Stimulated activated CD4-positive, alpha-beta T cell treated with anti-CD3 and anti-CD28 coated beads, TNF-alpha, amount 100 ng/mL, for 48 hours (primary cell): ENCODE data around the gene NCK2.

ENCODE experiments used
- DNase-seq, 3 donors: peaks; one replicate each; pipeline ENCODE4 v3.0.0-alpha.2; 2020; ENCODE audit warnings: low read depth in 3 of 3

The NCK2 gene

DNA sequence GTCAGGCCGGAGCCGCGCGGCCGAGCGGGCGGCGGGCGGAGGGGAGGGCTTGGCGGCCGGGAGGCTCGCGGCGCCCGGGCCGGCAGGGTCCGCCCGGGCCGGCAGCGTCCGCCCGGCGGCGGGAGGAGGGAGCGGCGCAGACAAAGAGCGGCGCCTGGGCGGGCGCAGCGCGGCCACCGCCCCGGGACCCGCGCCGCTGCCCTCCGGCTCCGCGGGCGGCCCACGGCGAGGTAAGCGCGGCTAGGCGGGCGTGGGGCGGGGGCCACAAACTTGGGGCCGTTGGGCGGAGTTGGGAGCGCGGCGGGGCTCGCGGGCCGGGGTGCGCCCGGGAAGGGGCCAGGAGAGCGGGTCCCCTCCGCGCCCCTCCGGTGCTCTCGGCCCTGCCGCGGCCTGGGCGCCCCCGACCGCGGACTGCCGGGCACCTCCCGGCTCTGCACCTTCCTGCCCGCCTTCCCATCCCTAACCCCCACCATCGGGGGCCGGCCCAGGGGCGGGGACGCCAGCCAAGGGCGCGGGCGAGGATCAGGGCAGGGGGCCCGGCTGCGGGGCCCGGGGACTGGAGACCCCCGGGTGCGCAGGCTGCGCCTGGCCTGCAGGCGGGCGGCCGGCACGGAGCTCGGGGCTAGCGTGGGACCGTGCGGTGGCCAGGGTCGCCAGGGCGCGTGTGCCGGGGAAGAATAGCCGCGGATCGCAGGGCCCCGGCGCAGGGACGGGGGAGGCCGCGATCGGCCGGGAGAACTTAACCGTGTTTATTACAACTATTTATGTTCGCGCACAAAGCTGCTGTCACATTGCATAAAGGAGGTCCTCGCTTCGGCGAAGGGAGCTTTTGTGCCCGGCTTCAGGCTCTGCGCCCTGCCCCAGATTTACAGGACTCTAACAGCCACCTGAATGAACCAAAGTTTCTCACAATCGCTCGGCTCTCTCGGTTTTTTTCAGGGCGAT lies at the start of gene NCK2:
NCK2 (plus strand) TSS at position 4 of the 945 bp plus-strand sequence. CDS start 110,152 bp downstream, outside the sequence.
- no peak for DNase-seq

DNA sequence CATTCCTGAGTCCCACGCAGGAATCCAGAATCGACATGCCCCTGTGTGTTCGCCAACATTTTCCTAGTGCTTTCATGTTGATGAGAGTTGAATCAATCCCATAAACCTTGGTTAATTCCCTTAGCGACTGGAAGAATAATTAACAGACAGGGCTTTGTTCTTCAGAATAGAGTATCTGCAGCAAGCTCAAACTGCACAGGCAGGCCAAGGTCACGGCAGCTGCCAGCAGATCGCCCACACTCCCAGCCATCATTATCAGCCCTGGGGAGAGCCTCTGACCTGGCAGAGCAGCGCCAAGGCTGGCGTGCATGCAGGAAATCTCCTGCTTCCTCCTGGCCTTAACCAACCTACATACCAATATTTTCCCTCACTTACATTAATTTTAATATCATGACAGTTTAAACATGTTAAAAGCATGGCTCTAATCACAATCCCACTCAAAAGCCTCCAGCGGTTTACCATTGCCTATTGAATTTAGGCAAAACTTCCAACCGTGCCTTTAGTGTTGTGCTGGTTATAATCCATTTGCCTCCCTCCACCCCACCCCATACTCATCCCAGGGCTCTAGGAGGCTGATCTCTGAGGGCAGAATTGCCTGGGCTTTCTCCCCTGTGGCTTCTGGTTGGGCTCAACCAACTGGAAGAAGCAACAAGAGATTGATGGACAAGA lies 46.8 kb upstream of the NCK2 start:
- no peak for DNase-seq

DNA sequence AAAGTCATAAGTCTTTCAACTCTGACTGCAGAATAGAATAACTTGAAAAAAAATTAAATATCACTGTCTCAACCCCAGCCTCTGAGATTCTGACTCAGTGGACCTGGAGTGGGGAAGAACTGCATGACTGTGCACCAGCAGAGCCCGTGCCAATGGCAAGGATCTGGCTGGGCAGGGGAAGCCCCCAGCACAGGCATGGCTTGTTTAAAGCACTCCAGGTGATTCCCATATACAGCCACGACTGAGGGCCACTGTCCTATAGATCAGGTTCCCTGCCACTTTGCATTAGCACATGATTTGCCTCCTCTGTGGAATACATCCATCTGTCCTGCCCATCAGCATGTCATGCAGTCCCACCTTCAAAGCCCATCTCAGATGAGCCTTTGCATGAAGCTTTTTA lies 45.9 kb upstream of the NCK2 start:
- no peak for DNase-seq

DNA sequence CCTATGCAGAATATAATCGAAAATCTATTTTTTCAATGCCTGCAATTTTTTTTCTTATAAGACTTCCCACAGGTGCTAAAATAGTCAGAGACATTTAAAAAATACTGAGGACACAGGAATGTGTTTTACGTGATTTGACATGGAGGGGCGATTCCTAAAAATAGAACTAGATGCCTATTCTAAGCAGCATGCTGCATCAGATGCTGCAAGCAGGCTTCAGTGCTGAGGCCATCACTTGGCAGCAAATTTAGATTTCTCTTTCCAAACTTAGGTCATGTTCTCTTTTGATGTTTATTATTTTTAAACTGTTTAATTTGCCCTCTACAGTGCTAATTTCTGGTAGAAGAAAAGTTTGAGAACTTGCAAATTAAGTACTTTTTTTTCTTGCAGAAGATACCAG lies 43.7 kb upstream of the NCK2 start:
- DNase-seq: no peak

DNA sequence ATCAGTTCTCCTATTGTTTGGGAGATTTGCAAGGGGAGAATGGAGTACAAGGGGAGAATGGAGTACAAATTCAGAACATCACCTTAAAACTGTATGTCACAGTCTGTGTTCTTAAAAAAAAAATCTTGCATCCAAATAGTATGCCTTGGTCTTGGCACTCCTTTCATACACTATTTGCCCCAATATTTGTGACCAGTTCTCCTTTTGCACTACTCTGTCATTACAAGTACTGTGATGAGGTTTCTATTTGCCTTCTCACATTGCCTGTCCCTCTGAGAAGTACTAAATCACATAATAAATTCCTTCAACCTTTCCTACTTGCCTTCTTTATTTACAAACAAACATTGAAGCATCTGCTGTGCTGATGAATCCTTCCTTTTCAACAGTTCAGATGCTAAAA lies 36.0 kb upstream of the NCK2 start:
- DNase-seq: no peak

- DNase-seq: no peak
Measured at GRCh38 chr2:105711394-105711793, 33.3 kb upstream of the NCK2 start.

DNA sequence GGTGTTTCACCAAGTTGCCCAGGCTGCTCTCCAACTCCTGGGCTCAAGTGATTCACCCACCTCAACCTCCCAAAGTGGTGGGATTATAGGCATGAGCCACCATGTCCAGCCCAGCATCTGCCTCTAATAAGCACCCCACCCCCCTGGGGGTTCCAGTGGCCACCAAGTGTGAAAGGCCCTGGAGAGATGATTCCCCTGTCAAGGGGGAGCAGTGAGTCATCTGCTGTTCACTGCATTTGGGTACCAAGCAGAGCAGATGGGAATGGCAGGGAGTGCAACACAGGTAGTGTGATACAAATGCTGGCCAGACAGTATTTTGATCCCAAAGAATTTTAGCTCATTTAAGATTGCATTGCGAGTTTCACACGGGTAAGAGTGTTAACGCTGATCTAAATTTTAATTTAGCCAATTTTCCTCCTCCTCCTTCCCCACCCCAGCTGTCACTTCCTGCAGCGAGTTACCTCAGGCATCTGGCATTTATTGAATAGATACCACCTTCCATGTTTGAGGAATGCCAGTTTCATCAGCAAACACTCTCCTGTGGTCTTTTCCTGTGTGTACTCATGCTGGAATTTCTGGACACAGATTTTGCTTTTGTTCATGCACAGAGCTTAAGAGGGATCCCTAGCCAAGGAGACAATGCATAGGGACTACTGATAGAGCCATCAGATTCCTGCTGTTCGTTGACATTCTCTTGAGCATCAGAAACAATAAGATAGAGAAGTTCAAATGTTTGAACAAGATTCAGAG lies 32.4 kb upstream of the NCK2 start:
- no peak for DNase-seq

DNA sequence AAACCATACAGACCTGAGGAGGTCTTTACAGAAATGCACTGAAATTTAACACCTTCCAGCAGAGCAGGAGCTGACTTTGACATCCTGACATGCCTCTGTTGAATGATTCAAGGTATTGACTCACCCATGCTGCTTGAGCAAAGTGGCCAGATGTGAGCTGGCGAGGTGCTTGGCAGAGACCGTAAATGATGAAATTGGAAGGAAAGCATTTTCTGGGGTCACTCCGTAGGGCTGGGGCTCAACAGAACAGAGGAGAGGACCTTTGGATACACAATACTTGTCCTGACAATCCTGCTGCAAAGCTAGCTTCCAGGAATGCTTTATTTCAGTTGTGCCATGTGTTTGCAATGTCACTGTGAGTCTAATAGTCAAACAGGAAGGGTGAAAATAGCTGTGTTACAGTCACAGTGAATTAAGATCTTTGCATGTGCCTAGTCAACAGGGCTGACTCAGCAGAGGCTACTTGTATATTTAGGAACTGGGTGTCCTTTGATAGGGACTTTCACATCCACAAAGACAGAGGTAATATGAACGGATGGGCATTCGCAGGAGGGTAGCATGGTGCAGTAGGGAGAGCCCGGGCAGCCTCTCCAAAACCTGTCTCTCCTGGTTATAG lies 31.6 kb upstream of the NCK2 start:
- DNase-seq: no peak

GRCh38 chr2:105714141-105714540 lies 30.6 kb upstream of the NCK2 start:
- DNase-seq: no peak

DNA sequence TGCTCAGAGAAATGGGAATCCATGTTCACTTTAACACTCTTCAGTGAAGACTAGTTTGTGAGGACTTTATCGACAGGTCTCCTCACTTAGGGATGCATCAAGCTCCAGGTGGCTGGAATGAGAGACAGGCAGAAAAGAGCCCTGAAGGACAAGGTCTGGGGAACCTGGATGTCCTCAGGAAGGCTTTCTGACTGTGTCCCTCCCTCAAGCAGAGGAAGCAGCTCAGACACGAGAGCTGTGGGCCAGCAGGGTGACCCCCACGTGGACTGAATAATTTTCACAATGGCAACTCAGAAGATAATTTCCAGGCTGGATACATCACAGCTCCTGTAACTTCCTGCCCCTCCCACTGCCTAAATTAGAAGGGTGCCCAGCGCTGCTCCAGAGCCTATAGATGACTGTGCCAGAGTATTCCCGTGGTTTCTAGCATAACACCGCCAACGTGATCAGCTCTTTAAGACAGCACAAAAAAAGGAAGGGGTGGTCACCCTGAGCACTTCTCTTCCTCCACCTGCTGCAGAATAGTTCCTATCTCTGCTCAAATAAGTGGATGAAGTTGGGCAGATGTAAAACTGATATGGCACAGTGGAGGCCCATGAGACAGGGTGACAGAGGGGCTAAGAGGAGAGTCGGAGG lies 25.7 kb upstream of the NCK2 start:
- no peak for DNase-seq

DNA sequence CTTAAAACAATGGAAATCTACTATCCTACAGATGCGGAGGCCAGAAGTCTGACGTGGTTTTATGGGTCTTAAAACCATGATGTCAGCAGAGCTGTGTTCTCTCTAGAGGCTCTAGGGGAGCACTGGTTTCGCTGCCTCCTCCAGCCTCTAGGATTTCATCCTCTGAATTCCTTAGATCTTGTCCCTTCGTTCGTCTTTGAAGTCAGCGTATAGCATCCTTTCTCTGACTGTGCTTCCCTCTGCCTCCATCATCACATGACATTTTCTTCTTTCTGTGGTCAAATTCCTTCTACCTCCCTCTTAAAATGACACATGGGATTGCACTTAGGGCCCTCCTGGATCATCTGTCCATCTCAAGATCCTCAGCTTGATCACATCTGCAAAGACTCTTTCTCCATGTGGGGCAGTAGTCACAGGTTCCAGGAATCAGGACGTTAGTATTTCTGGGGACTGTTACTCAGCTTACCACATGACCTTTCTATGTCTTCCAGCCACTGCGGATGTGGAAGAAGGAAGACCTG lies 22.7 kb upstream of the NCK2 start:
- no peak for DNase-seq

DNA sequence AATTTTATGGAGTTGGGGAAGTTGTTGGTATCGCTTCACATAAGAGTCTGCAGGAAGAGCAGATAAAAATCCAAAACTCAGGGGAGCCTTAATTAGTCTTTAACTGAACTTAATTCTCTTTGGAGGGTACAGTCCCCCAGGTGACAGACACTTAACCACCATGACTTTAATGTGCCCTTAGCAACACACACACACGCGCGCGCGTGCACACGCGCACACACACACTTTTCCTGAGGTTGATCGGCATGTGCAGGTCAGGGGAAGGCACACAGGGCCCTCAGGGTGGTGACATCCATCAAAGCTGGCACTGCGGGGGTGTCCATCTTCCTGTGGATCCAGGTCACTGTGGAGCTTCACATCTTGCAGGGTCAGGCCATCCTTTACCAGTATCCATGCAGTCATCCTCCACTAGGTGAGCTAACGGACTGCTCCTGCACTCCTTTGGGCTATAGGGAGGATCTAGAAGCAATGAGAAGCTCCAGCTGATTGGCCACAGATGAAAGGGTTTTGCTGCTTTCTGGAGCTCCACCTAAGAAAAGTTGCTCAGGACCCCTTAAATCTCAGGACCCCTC lies 21.9 kb upstream of the NCK2 start:
- DNase-seq: no peak

- DNase-seq: no peak
Measured at GRCh38 chr2:105723431-105723830, 21.3 kb upstream of the NCK2 start.

- DNase-seq: no peak
Measured at GRCh38 chr2:105725388-105725787, 19.3 kb upstream of the NCK2 start.

DNA sequence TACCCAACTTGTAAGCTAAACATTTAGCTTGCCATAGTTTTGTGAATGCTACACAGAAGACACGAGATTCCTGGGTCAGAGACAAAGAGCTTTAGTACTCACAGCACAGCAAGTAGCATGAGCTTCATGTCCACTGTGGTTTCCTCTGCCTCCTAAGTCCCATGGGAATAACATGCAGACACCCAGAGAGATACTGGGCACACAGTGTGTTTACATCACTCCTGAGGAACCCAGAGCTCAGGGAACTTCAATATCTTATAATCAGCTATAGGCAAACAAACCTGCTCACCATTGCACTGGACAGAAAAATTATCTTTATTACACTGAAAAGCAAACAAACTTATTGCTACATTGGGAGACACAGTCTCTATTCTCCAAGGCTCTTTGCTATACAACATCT lies 14.5 kb upstream of the NCK2 start:
- no peak for DNase-seq

DNA sequence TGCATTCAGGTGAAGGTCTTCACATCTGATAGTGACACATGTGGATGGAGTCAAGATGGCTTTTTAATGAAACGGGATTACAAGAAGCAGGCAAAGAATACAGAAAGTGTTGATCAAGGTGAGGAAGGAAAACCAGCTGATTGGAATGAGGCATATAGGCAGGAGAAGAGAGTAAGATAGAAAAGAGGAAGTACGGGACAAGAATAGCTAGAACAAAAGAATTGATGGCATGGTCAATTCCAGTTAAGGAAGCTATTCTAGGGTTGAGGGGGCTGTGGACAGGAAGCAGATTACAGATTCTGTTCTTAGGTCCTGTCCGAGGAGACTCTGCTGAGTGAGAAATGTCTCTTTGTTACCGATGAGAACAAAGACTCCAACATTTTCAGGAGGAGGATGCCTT lies 13.2 kb upstream of the NCK2 start:
- no peak for DNase-seq

GRCh38 chr2:105732101-105732500 lies 12.6 kb upstream of the NCK2 start:
- DNase-seq: no peak

GRCh38 chr2:105732955-105733607 lies 11.6 kb upstream of the NCK2 start:
- no peak for DNase-seq

DNA sequence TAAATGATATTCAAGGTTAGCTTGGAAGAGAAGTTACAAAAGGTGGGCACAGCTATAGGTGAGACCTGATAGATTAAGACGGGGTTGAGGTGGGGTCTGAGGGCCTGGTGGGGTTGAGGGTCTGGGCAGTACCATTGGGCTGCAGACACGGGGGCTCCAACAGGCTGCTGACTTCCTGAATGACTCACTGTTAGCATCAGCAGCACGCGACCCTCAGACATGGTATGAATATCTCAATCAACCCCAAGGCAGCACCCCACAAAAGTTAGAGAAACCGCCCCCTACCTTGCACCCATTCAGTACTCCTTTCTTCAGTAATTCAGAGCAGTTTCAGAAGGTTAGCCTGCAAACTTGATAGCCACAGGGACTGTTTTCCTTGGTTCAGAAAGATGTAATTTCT lies 10.8 kb upstream of the NCK2 start:
- DNase-seq: no peak

DNA sequence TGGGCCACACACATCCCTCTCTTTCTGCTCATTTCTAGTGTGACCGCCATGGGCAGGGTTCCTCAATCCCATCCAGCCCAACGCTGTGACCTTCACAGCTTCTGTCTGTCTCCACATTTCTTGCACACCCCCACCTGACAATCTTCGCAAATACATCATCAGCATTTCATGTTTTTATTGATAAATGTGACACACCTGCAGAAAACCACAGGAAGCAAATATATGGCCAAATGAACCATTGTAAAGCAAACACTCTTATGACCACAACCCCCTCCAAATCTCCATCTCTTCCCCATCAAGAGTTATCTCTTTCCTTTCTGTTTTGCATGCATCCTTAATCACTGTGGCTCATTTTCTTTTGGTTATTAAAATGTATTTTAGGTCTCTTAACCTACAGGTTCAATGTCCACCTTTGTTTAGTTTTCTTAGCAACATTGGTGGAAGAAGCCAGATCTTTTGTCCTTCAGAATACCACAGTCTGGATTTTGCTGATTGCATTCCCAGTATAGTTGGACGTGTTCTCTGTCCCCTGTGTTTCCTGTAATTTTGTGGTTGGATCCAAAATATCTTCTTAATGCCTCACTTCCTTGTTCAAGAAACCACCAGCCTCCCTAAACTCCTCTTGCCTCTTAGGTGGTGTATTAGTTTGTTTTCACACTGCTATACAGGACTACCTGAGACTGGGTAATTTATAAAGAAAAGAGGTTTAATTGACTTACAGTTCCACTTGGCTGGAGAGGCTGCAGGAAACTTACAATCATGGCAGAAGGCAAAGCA lies 9.8 kb upstream of the NCK2 start:
- no peak for DNase-seq
